ENCODE measurements around the gene TNPO1.

Gene TNPO1

GRCh38 chr5:72817671-72818266, 1.3 kb downstream of the TNPO1 start:
- H3K4me3 ChIP-seq (ENCODE audit: low read depth, low read length), result peak overlapping the region; percentile 71

GRCh38 chr5:72818866-72819534, 2.5 kb downstream of the TNPO1 start:
- no peak overlapping the region for H3K4me3 ChIP-seq (ENCODE audit: low read depth, low read length)

- H3K4me3 ChIP-seq (ENCODE audit: low read depth, low read length), result no peak overlapping the region
Observed at GRCh38 chr5:72821776-72822175, 5.3 kb downstream of the TNPO1 start.

GRCh38 chr5:72822944-72823343, 6.5 kb downstream of the TNPO1 start:
- no peak overlapping the region for H3K4me3 ChIP-seq (ENCODE audit: low read depth, low read length)

- H3K4me3 ChIP-seq (ENCODE audit: low read depth, low read length), result no peak overlapping the region
Observed at GRCh38 chr5:72829707-72830106, 13.2 kb downstream of the TNPO1 start.

GRCh38 chr5:72830362-72830761, 13.9 kb downstream of the TNPO1 start:
- H3K4me3 ChIP-seq (ENCODE audit: low read depth, low read length), result no peak overlapping the region

GRCh38 chr5:72831685-72832084, 15.2 kb downstream of the TNPO1 start:
- no peak overlapping the region for H3K4me3 ChIP-seq (ENCODE audit: low read depth, low read length)

GRCh38 chr5:72834924-72835323, 18.5 kb downstream of the TNPO1 start:
- H3K4me3 ChIP-seq (ENCODE audit: low read depth, low read length), result no peak overlapping the region

- no peak overlapping the region for H3K4me3 ChIP-seq (ENCODE audit: low read depth, low read length)
Observed at GRCh38 chr5:72835633-72836032, 19.2 kb downstream of the TNPO1 start.

- no peak overlapping the region for H3K4me3 ChIP-seq (ENCODE audit: low read depth, low read length)
Observed at GRCh38 chr5:72836810-72837209, 20.3 kb downstream of the TNPO1 start.

GRCh38 chr5:72837524-72838096, 21.1 kb downstream of the TNPO1 start:
- H3K4me3 ChIP-seq (ENCODE audit: low read depth, low read length), result no peak overlapping the region

- no peak overlapping the region for H3K4me3 ChIP-seq (ENCODE audit: low read depth, low read length)
Observed at GRCh38 chr5:72840041-72840440, 23.6 kb downstream of the TNPO1 start.

GRCh38 chr5:72841756-72842535, 25.5 kb downstream of the TNPO1 start:
- no peak overlapping the region for H3K4me3 ChIP-seq (ENCODE audit: low read depth, low read length)

- H3K4me3 ChIP-seq (ENCODE audit: low read depth, low read length), result no peak overlapping the region
Observed at GRCh38 chr5:72842816-72843215, 26.4 kb downstream of the TNPO1 start.

- H3K4me3 ChIP-seq (ENCODE audit: low read depth, low read length), result no peak overlapping the region
Observed at GRCh38 chr5:72844218-72844603, 27.8 kb downstream of the TNPO1 start.

- H3K4me3 ChIP-seq (ENCODE audit: low read depth, low read length), result no peak overlapping the region
Observed at GRCh38 chr5:72845889-72846288, 29.4 kb downstream of the TNPO1 start.

- H3K4me3 ChIP-seq (ENCODE audit: low read depth, low read length), result no peak overlapping the region
Observed at GRCh38 chr5:72846483-72846882, 30.0 kb downstream of the TNPO1 start.

- peak overlapping the region; percentile 55 for H3K4me3 ChIP-seq (ENCODE audit: low read depth, low read length)
Observed at GRCh38 chr5:72847439-72847838, 31.0 kb downstream of the TNPO1 start.

GRCh38 chr5:72847989-72848473, 31.6 kb downstream of the TNPO1 start:
- peak overlapping the region; percentile 55 for H3K4me3 ChIP-seq (ENCODE audit: low read depth, low read length)

- peak overlapping the region; percentile 55 for H3K4me3 ChIP-seq (ENCODE audit: low read depth, low read length)
Observed at GRCh38 chr5:72848474-72849428, 32.3 kb downstream of the TNPO1 start.

Data from iPS-11a (cell line).